HG03097 (cell line): Measurements from ENCODE around the gene PLPPR4.

Source experiments
- ATAC-seq: cut with Tn5 transposase; IDR thresholded peaks from one replicate; pipeline ENCODE4 v1.9.1; 2021; ENCODE audit not compliant: unreplicated experiment, low FRiP score

PLPPR4 gene

DNA sequence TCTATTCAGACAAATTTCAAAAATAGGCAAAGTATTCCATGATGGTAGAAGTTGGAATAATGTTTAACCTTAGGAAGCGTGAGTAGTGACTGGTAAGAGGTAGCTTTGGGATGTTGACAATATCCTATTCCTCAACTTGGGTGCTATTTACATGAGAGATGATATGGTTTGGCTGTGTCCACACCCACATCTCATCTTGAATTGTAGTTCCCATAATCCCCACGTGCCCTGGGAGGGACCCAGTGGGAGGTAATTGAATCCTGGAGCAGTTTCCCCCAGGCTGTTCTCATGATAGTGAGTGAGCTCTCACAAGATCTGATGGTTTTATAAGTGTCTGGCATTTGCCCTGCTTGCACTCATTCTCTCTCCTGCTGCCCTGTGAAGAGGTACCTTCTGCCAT is 67.3 kb downstream of the PLPPR4 start:
- ATAC-seq: no peak

DNA sequence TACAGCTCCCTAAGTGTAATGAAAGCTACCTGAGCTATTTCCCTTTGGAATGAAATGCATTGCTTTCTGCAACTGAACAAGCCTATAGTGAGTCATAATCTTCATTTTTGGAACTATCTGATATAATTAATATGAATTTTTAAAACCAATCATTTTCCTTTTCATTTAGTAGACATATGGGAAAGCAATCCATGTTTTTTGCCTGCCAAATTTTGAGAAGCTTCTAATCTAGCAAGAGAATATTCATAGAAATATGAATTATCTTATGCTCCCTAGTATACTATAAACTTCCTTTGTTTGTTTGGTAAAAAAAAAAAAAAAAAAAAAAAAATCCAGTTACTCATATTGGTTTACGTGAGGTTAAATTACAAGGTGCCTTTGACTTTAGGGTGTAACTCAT is 68.3 kb downstream of the PLPPR4 start:
- ATAC-seq: no peak

DNA sequence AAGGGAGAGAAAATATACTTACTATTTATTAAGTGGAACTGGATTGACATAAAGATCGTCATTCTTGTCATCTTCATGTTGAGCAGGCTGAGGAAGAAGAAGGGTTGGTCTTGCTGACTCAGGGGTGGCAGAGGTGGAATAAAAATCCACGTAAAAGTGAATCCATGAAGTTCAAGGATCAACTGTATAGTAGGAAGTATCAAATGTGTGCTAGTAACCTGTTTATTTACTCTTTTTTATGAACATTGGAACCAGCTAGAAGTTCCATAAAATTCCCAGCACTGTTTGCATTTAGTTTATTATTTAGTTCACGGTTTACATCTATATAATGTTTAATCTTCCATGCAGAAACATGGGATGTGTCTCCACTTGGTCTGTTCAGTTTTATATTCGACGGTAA is 70.7 kb downstream of the PLPPR4 start:
- ATAC-seq: no peak

DNA sequence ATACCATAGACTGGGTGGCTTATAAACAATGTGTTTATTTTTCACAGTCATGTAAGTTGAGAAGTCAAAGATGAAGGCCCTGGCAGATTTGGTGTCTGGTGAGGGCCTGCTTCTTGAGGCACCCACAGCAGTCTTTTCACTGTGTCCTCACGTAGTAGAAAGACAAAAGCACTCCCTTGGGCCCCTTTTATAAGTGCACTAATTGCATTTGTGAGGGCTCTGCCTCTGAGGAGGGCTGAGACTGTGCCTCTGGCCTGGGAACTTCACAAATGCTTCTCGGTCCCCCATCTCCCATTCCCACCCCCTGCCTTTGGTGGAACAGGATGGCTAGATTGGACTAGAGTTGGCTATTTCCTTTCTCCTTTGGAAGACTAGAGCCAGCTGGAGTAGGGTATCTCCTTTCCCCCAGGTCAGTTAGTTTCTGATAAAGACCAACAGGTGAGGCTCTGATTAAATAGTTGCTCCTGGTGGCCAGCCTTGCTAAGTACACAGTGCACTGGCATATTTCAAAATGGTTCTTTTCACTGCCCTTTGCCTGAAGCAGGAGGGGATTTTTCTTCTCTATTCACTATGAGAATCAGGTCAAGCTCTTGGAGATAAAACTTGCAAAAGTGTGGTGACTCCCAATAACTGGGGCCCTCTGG is 82.9 kb downstream of the PLPPR4 start:
- ATAC-seq: no peak

DNA sequence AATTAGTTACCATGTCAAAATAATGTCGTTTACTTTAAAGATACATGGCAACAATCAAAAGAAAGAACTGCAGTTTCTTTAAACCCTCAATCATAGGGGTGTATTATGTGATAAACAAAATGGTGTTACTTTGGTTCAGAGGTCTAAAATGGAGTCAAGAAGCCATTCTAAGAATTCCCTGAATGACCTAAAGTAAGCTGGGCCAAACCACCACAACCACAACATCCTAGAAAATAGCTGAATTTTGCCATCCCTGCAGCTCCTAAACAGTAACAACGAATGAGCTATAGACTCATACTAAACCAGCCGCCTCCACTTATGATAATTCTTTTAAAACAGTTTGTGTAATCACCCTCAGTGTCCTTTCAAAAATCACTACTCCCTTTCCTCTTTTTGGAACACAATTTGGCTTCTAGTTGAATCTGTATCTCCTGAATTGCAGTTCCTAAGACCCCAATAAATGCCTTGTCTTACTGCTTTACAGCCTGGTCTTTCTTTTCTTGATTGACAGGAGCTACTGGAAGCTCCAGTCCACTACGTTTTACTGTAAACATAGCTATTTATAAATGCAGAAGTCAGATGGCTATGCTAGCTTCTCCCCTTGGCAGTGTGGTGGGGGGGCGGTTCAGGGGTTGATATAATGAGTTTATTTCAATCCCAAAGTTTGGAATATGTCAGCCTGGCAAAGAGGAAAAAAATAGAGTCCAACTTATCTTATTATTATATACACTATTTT is 84.3 kb downstream of the PLPPR4 start:
- ATAC-seq: no peak

DNA sequence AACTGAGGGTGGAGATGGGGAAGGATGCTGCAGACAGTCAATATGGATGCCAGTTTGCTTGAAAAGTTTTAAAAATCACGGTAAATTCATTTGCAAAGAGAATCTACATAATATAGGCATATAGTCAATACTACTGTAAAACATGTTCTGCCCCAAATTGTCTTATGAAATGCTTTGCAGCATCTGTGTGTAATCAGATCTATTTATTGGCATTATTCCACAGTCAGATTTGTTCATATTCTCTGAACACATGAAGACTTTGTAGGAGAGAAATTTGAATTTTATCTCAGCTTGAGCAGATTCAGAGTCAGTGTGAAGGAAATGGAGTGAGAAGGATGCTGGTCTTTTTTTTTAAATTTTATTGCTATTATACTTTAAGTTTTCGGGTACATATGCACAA is 88.5 kb downstream of the PLPPR4 start:
- no peak for ATAC-seq

DNA sequence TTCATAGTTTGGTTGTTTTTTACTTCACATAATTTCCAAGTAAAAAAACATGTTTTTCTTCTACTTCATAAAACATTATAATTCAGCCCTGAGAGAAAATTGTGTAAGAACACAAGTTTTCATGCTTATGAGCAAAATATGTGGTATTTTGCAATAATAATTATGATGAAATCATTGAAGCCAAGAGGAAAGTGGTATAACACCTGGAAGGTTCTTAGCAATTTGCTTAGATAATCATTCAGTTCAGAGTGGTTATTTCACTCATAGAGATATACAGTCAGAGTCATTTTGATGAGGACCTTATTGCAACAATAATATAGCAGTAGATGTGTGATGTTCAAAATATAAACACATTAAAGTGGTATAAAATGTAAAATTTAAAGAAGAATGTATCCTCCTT is 94.5 kb downstream of the PLPPR4 start:
- ATAC-seq: no peak
